ENCODE data around the gene CDK2AP2.
"Not testable (repeated sequence)": the region's sequence is repeated elsewhere in the genome, so short reads cannot be mapped to it uniquely, and the experiment has no call there.

CDK2AP2 gene

GRCh38 chr11:67484847-67485311 is 23.1 kb downstream of the CDK2AP2 start:
- peak; percentile 7 for TF ChIP-seq CTCF (IDR thresholded peaks at IDR 0.05; ENCODE audit: control extremely low read depth, extremely low read depth, low read depth, missing control alignments)
- ChIA-PET POLR2A (no interaction called here), CTCF (interaction anchor here (1.1 to 2.5 kb wide), 6 partner anchors 10 to 132 kb away, joined by 3 to 12 read pairs (median 6); partner anchors contain the start of genes POLD4, PPP1CA and TMEM134)

GRCh38 chr11:67483831-67484665 is 23.9 kb downstream of the CDK2AP2 start:
- no peak for DNase-seq (ENCODE audit: extremely low spot score)
- ChIA-PET POLR2A (no interaction called here), CTCF (interaction anchor here (1.3 to 2.5 kb wide), 6 partner anchors 9 to 131 kb away, joined by 3 to 12 read pairs (median 8); partner anchors contain the start of genes PITPNM1, POLD4, PPP1CA and TMEM134)
- TF ChIP-seq CTCF (IDR thresholded peaks at IDR 0.05; ENCODE audit: control extremely low read depth, extremely low read depth, low read depth, missing control alignments): no peak

More at GRCh38 chr11:67484847-67485311, 23.1 kb downstream of the CDK2AP2 start:
- no peak for DNase-seq (ENCODE audit: extremely low spot score)

- DNase-seq (ENCODE audit: extremely low spot score): peak; percentile 94
These were observed 24.8 kb downstream of the CDK2AP2 start, which contains the start of gene AIP for GRCh38 chr11:67482827-67483798. TSS of gene AIP (plus strand) at chr11:67483026. CDS start at chr11:67483159, 133 bp downstream.

GRCh38 chr11:67482275-67482826 is 25.6 kb downstream of the CDK2AP2 start:
- no peak for DNase-seq (ENCODE audit: extremely low spot score)
- POLR2A ChIA-PET: interaction anchor here (0.9 to 1.0 kb wide), 4 partner anchors 11 to 46 kb away, joined by 3 to 5 read pairs (median 3); partner anchors contain the start of gene PTPRCAP
- CTCF ChIA-PET: interaction anchor here (0.7 to 2.5 kb wide), 8 partner anchors 9 to 100 kb away, joined by 3 to 12 read pairs (median 4); partner anchors contain the start of genes PITPNM1 and TMEM134
- TF ChIP-seq CTCF (IDR thresholded peaks at IDR 0.05; ENCODE audit: control extremely low read depth, extremely low read depth, low read depth, missing control alignments): no peak

More at GRCh38 chr11:67482827-67483798, 24.8 kb downstream of the CDK2AP2 start, which contains the start of gene AIP:
- POLR2A ChIA-PET: interaction anchor here (0.9 to 1.0 kb wide), 4 partner anchors 10 to 47 kb away, joined by 3 to 5 read pairs (median 3); partner anchors contain the start of gene PTPRCAP
- CTCF ChIA-PET: interaction anchor here (0.7 to 2.5 kb wide), 6 partner anchors 8 to 82 kb away, joined by 3 to 12 read pairs (median 6); partner anchors contain the start of genes PITPNM1 and TMEM134
- no peak for TF ChIP-seq CTCF (IDR thresholded peaks at IDR 0.05; ENCODE audit: control extremely low read depth, extremely low read depth, low read depth, missing control alignments)

GRCh38 chr11:67477344-67478050 is 30.5 kb downstream of the CDK2AP2 start:
- CTCF ChIA-PET: interaction anchor here (1.2 kb wide), 1 partner anchor 126 kb away, joined by 5 read pairs; no protein-coding TSS in a partner anchor
- POLR2A ChIA-PET; DNase-seq (ENCODE audit: extremely low spot score): not testable (repeated sequence)

- DNase-seq (ENCODE audit: extremely low spot score); CTCF ChIA-PET: not testable (repeated sequence)
- POLR2A ChIA-PET: interaction anchor here (1.3 kb wide), 1 partner anchor 75 kb away, joined by 4 read pairs; the partner anchor contains the start of gene PPP1CA
These were observed 31.3 kb downstream of the CDK2AP2 start for GRCh38 chr11:67476692-67477091.

Data from GM10248 (cell line).